Keratinocyte (primary cell): ENCODE results near the gene TMPRSS4.

ENCODE experiments used
- EZH2 ChIP-seq: IDR thresholded peaks from one replicate; pipeline ENCODE4 v1.6.1; 2012; ENCODE audit warnings: inconsistent platforms, mild to moderate bottlenecking, low read length, moderate library complexity
- TF ChIP-seq, protein P1 (sequence below), 3 experiments: IDR thresholded peaks in 1 of 3; conservative IDR thresholded peaks in 1 of 3; optimal IDR thresholded peaks in 1 of 3; 2 replicates in 2 of 3; 3 replicates in 1 of 3; pipeline versions ENCODE3 to v1.5.1; 2011; ENCODE audit warnings: low read length in 3 of 3, mild to moderate bottlenecking in 3 of 3, moderate library complexity in 2 of 3, control low read depth in 1 of 3, inconsistent platforms in 1 of 3; ENCODE audit not compliant: insufficient read depth in 2 of 3; ENCODE audit errors: extremely low read depth in 1 of 3

GRCh38 chr11:118129471-118130172 lies 52.7 kb downstream of the TMPRSS4 start:
- TF ChIP-seq, protein P1, sequence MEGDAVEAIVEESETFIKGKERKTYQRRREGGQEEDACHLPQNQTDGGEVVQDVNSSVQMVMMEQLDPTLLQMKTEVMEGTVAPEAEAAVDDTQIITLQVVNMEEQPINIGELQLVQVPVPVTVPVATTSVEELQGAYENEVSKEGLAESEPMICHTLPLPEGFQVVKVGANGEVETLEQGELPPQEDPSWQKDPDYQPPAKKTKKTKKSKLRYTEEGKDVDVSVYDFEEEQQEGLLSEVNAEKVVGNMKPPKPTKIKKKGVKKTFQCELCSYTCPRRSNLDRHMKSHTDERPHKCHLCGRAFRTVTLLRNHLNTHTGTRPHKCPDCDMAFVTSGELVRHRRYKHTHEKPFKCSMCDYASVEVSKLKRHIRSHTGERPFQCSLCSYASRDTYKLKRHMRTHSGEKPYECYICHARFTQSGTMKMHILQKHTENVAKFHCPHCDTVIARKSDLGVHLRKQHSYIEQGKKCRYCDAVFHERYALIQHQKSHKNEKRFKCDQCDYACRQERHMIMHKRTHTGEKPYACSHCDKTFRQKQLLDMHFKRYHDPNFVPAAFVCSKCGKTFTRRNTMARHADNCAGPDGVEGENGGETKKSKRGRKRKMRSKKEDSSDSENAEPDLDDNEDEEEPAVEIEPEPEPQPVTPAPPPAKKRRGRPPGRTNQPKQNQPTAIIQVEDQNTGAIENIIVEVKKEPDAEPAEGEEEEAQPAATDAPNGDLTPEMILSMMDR (optimal IDR thresholded peaks at IDR 0.05 in 1 of 3, IDR thresholded peaks at IDR 0.05 in 1 of 3, conservative IDR thresholded peaks at IDR 0.05 in 1 of 3; ENCODE audit: extremely low read depth in 1 of 3, insufficient read depth in 2 of 3, low read length in 3 of 3), result no peak
- no peak for TF ChIP-seq EZH2
